H9 (cell line): ENCODE data around the gene RUNX2. TPM values are rescaled to one million over a fixed set of nuclear protein-coding genes. Genes with fewer than 3 reads are reported as not detected.

ENCODE experiments used
- DNase-seq: peaks from one replicate; pipeline ENCODE4 v3.0.0-alpha.2; 2017
- H2AFZ ChIP-seq: one replicate; pipeline ENCODE4 v1.6.1; 2013; ENCODE audit warnings: mild to moderate bottlenecking, low read length, control low read depth, moderate library complexity
- H2AK5ac ChIP-seq: 2 replicates; pipeline ENCODE4 v1.6.1; 2013; ENCODE audit warnings: low read length, control low read depth, mixed read lengths; ENCODE audit not compliant: insufficient read length
- H2BK120ac ChIP-seq: one replicate; pipeline ENCODE4 v1.6.1; 2013; ENCODE audit warnings: low read depth, mild to moderate bottlenecking, low read length, control low read depth, inconsistent platforms; ENCODE audit not compliant: poor library complexity, severe bottlenecking
- H2BK12ac ChIP-seq: 2 replicates; pipeline ENCODE4 v1.6.1; 2013; ENCODE audit warnings: low read length, control low read depth, mixed read lengths, low read depth; ENCODE audit not compliant: insufficient read length
- H2BK15ac ChIP-seq: 2 replicates; pipeline ENCODE4 v1.6.1; 2013; ENCODE audit warnings: low read depth, low read length, control low read depth
- H2BK20ac ChIP-seq: one replicate; pipeline ENCODE4 v1.6.1; 2013; ENCODE audit warnings: low read depth, mild to moderate bottlenecking, low read length, control low read depth, inconsistent platforms; ENCODE audit not compliant: poor library complexity, severe bottlenecking
- H2BK5ac ChIP-seq: 2 replicates; pipeline ENCODE4 v1.6.1; 2013; ENCODE audit warnings: low read length, control low read depth, mixed read lengths; ENCODE audit not compliant: insufficient read length
- H3K14ac ChIP-seq: 2 replicates; pipeline ENCODE4 v1.6.1; 2013; ENCODE audit warnings: low read length, control low read depth; ENCODE audit not compliant: insufficient read depth
- H3K18ac ChIP-seq: 2 replicates; pipeline ENCODE4 v1.6.1; 2013; ENCODE audit warnings: low read depth, mild to moderate bottlenecking, mixed read lengths, low read length, control low read depth; ENCODE audit not compliant: insufficient read length
- H3K23ac ChIP-seq: 2 replicates; pipeline ENCODE4 v1.6.1; 2013; ENCODE audit warnings: low read length, control low read depth, mixed read lengths, low read depth; ENCODE audit not compliant: insufficient read length
- H3K23me2 ChIP-seq: 2 replicates; pipeline ENCODE4 v1.6.1; 2013; ENCODE audit warnings: low read depth, mild to moderate bottlenecking, mixed read lengths, low read length, control low read depth; ENCODE audit not compliant: insufficient read length, poor library complexity, severe bottlenecking
- H3K27ac ChIP-seq: 2 replicates; pipeline ENCODE4 v1.5.1; 2013; ENCODE audit warnings: low read length, control low read depth, mixed read lengths, low read depth; ENCODE audit not compliant: insufficient read length
- H3K27me3 ChIP-seq: 2 replicates; pipeline ENCODE4 v1.6.1; 2013; ENCODE audit warnings: low read length, control low read depth, inconsistent platforms; ENCODE audit not compliant: insufficient read depth
- H3K4ac ChIP-seq: 2 replicates; pipeline ENCODE4 v1.6.1; 2013; ENCODE audit warnings: low read depth, mild to moderate bottlenecking, control low read depth, inconsistent platforms, low read length, moderate library complexity
- H3K4me1 ChIP-seq: 2 replicates; pipeline ENCODE4 v1.6.1; 2013; ENCODE audit warnings: low read length, control low read depth, inconsistent platforms; ENCODE audit not compliant: insufficient read depth
- H3K4me2 ChIP-seq: 2 replicates; pipeline ENCODE4 v1.6.1; 2013; ENCODE audit warnings: low read length, control low read depth, mixed read lengths; ENCODE audit not compliant: insufficient read length, insufficient read depth
- H3K56ac ChIP-seq: 2 replicates; pipeline ENCODE4 v1.6.1; 2013; ENCODE audit warnings: low read depth, mild to moderate bottlenecking, mixed read lengths, low read length, control low read depth; ENCODE audit not compliant: insufficient read length
- H3K79me1 ChIP-seq: 2 replicates; pipeline ENCODE4 v1.6.1; 2013; ENCODE audit warnings: low read depth, mild to moderate bottlenecking, moderate library complexity, low read length, control low read depth, inconsistent platforms; ENCODE audit not compliant: insufficient read depth, poor library complexity, severe bottlenecking
- H3K79me2 ChIP-seq: 2 replicates; pipeline ENCODE4 v1.6.1; 2013; ENCODE audit warnings: low read length, control low read depth, inconsistent platforms; ENCODE audit not compliant: insufficient read depth
- H3K9ac ChIP-seq: 2 replicates; pipeline ENCODE4 v1.6.1; 2013; ENCODE audit warnings: low read length, control low read depth, mixed read lengths; ENCODE audit not compliant: insufficient read length; ENCODE audit errors: extremely low read depth
- H3K9me3 ChIP-seq: one replicate; pipeline ENCODE4 v1.6.1; 2013; ENCODE audit warnings: low read depth, low read length, inconsistent platforms; ENCODE audit not compliant: control insufficient read depth
- H3T11ph ChIP-seq: one replicate; pipeline ENCODE4 v1.6.1; 2013; ENCODE audit warnings: mild to moderate bottlenecking, low read length, control low read depth, inconsistent platforms
- H4K20me1 ChIP-seq: one replicate; pipeline ENCODE4 v1.6.1; 2013; ENCODE audit not compliant: control insufficient read depth, insufficient read length, insufficient read depth
- H4K5ac ChIP-seq: 2 replicates; pipeline ENCODE4 v1.6.1; 2013; ENCODE audit warnings: low read depth, mild to moderate bottlenecking, mixed read lengths, low read length, control low read depth; ENCODE audit not compliant: insufficient read length
- H4K8ac ChIP-seq: replicated peaks from 2 replicates; pipeline ENCODE4 v1.6.1; 2013; ENCODE audit warnings: low read length, control low read depth, mixed read lengths, low read depth; ENCODE audit not compliant: insufficient read length
- H4K91ac ChIP-seq: 2 replicates; pipeline ENCODE4 v1.6.1; 2013; ENCODE audit warnings: low read depth, mild to moderate bottlenecking, moderate library complexity, mixed read lengths, low read length, control low read depth; ENCODE audit not compliant: insufficient read length
- H3K27ac Mint-ChIP-seq, 3 experiments: 2 replicates in 2 of 3; 3 replicates in 1 of 3; pipeline ENCODE4 v1.8.0; 2020 to 2021; ENCODE audit warnings: mixed read lengths in 3 of 3, mild to moderate bottlenecking in 1 of 3, moderate library complexity in 1 of 3
- H3K27me3 Mint-ChIP-seq: 2 replicates; pipeline ENCODE4 v1.8.0; 2021; ENCODE audit warnings: low read depth, mild to moderate bottlenecking, moderate library complexity, mixed read lengths
- H3K36me3 Mint-ChIP-seq, 3 experiments: 2 replicates in 2 of 3; 3 replicates in 1 of 3; pipeline ENCODE4 v1.8.0; 2020 to 2021; ENCODE audit warnings: low read depth in 3 of 3, mixed read lengths in 3 of 3; ENCODE audit not compliant: insufficient read depth in 1 of 3
- H3K4me1 Mint-ChIP-seq, 2 experiments: 2 replicates each; pipeline ENCODE4 v1.8.0; 2020; ENCODE audit warnings: mixed read lengths in 2 of 2
- H3K4me3 Mint-ChIP-seq, 2 experiments: 2 replicates in 1 of 2; 3 replicates in 1 of 2; pipeline ENCODE4 v1.8.0; 2020 to 2021; ENCODE audit warnings: mild to moderate bottlenecking in 2 of 2, mixed read lengths in 2 of 2, moderate library complexity in 1 of 2
- H3K9me3 Mint-ChIP-seq, 2 experiments: 2 replicates in 1 of 2; 3 replicates in 1 of 2; pipeline ENCODE4 v1.8.0; 2020; ENCODE audit warnings: mild to moderate bottlenecking in 2 of 2, mixed read lengths in 2 of 2, moderate library complexity in 1 of 2
- WGBS: extraction: QIAGEN DNeasy Blood & Tissue Kit; methylation state at CpG from one replicate; pipeline ENCODE4 v1.1.7; 2013; ENCODE audit warnings: missing lambda C conversion rate, low lambda C conversion rate, mixed read lengths; ENCODE audit not compliant: insufficient read length; ENCODE audit errors: extremely low coverage; 5-methylcytosine and 5-hydroxymethylcytosine counted together
- total RNA-seq: library from RNA; stranded (reverse); gene quantifications from 2 replicates; pipeline ENCODE4 v1.2.1, GENCODE V29; 2021
- TF ChIP-seq, protein P1 (sequence below): fragments of 200-600 bp; sonication (generic); conservative IDR thresholded peaks from 3 replicates; pipeline ENCODE4 v1.8.0; 2021; ENCODE audit warnings: antibody characterized with exemption, mild to moderate bottlenecking

Gene RUNX2
- total RNA-seq, 1 experiment from 2014 or later: 0.15 TPM

DNA sequence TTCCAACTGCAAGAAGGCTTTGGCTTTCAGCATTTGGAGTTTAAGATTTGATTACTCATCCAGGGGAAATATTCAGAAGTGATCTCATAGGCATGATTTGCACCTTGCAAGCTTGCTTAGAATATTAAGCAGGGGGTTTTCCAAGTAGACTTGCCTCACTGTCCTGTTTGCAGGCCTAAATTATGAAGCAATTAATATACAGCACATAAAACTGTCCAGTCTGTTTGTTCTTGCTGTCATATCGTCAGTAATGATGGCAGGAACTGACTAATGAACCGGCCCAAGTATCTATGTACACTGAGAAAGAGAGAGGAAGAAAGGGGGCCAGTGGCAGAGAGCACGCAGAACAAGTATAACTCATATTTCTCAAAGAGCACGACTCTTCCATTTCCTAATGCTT lies 262.1 kb downstream of the RUNX2 start:
- H2AK5ac ChIP-seq: no peak overlapping the region
- H2AFZ ChIP-seq: no peak overlapping the region
- H3K4me1 ChIP-seq: no peaks in the 10 kb centered on the region; the same call in 1 of the 2 replicates
- H2BK20ac ChIP-seq: no peak overlapping the region
- Mint-ChIP-seq H3K9me3 (no peaks in the 10 kb centered on the region), H3K36me3 (no peaks in the 10 kb centered on the region; a peak in 1 of 7 replicates), H3K4me1 (peaks cover 12% of the 10 kb centered on the region in 2 experiments), H3K4me3 (no peak overlapping the region), H3K27ac (no peak overlapping the region), H3K27me3 (peaks cover 1% of the 10 kb centered on the region)
- H2BK15ac ChIP-seq: no peak overlapping the region
- no peak overlapping the region for H3K23ac ChIP-seq
- no peak overlapping the region for H2BK12ac ChIP-seq
- no peaks in the 10 kb centered on the region for H3K27me3 ChIP-seq
- TF ChIP-seq, protein P1, sequence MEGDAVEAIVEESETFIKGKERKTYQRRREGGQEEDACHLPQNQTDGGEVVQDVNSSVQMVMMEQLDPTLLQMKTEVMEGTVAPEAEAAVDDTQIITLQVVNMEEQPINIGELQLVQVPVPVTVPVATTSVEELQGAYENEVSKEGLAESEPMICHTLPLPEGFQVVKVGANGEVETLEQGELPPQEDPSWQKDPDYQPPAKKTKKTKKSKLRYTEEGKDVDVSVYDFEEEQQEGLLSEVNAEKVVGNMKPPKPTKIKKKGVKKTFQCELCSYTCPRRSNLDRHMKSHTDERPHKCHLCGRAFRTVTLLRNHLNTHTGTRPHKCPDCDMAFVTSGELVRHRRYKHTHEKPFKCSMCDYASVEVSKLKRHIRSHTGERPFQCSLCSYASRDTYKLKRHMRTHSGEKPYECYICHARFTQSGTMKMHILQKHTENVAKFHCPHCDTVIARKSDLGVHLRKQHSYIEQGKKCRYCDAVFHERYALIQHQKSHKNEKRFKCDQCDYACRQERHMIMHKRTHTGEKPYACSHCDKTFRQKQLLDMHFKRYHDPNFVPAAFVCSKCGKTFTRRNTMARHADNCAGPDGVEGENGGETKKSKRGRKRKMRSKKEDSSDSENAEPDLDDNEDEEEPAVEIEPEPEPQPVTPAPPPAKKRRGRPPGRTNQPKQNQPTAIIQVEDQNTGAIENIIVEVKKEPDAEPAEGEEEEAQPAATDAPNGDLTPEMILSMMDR: no peak
- H3K27ac ChIP-seq: no peak overlapping the region
- no peak overlapping the region for H3K18ac ChIP-seq
- no peaks in the 10 kb centered on the region for H3K79me2 ChIP-seq
- H2BK5ac ChIP-seq: no peak overlapping the region
- H3K56ac ChIP-seq: no peak overlapping the region
- H4K20me1 ChIP-seq: no peaks in the 10 kb centered on the region
- H4K8ac ChIP-seq: no peak overlapping the region
- H3K9ac ChIP-seq: no peak overlapping the region
- no peak overlapping the region for H4K5ac ChIP-seq
- H3K4ac ChIP-seq: no peak overlapping the region
- H4K91ac ChIP-seq: no peak overlapping the region
- H3T11ph ChIP-seq: no peak overlapping the region
- DNase-seq: no peak
- WGBS: no CpG with 5 or more reads among the region's 4 CpGs
- no peaks in the 10 kb centered on the region for H3K79me1 ChIP-seq
- no peak overlapping the region for H2BK120ac ChIP-seq
- H3K4me2 ChIP-seq: no peak overlapping the region
- no peaks in the 10 kb centered on the region for H3K9me3 ChIP-seq
- H3K23me2 ChIP-seq: no peaks in the 10 kb centered on the region
- no peak overlapping the region for H3K14ac ChIP-seq
